Progenitor cell of endocrine pancreas (in vitro differentiated cells): ENCODE results near the gene COMP. TPM values are rescaled to one million over a fixed set of nuclear protein-coding genes. Genes with fewer than 3 reads are reported as not detected.

Experiments used
- DNase-seq: peaks from one replicate; pipeline ENCODE4 v3.0.0; 2021; ENCODE audit warnings: low spot score; ENCODE audit not compliant: unreplicated experiment
- H3K27ac Mint-ChIP-seq: 2 replicates; pipeline ENCODE4 v1.8.0; 2021; ENCODE audit warnings: mild to moderate bottlenecking, moderate library complexity, mixed read lengths
- H3K27me3 Mint-ChIP-seq: 2 replicates; pipeline ENCODE4 v1.8.0; 2021; ENCODE audit warnings: mixed read lengths
- H3K36me3 Mint-ChIP-seq: 2 replicates; pipeline ENCODE4 v1.8.0; 2022; ENCODE audit warnings: mixed read lengths; ENCODE audit not compliant: insufficient read depth
- H3K4me1 Mint-ChIP-seq: 2 replicates; pipeline ENCODE4 v1.8.0; 2021; ENCODE audit warnings: low read depth, mixed read lengths
- H3K4me3 Mint-ChIP-seq: 2 replicates; pipeline ENCODE4 v1.8.0; 2021; ENCODE audit warnings: low read depth, mild to moderate bottlenecking, moderate library complexity, mixed read lengths
- H3K9me3 Mint-ChIP-seq: 2 replicates; pipeline ENCODE4 v1.8.0; 2021; ENCODE audit warnings: low read depth, mixed read lengths
- CTCF ChIP-seq: fragments of 200-600 bp; sonication (generic); IDR thresholded peaks from one replicate; pipeline ENCODE4 v1.5.0; 2021; ENCODE audit warnings: antibody characterized with exemption, mild to moderate bottlenecking; ENCODE audit not compliant: unreplicated experiment
- total RNA-seq: library from RNA; stranded (reverse); gene quantifications from 2 replicates; pipeline ENCODE4 v1.2.1, GENCODE V29; 2021

Gene COMP
- total RNA-seq, 1 donor from 2014 or later, result 0.24 TPM

DNA sequence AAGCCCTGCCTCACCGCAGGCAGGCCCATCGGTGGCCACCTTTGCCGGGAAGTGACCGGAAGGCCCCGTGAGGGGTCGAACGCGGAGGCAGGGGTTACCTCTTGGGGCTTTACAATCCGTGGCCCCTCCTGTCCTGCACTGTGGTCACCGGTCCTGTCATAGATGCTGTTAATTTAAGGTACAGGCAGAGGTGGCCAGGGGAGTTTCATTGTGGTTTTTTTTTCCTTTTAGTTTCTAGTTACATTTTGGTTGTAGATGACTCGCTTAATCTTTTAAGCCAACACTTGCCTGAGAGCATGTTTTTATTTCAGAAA is 13.1 kb downstream of the COMP start:
- no peak for DNase-seq

GRCh38 chr19:18777301-18778075 is 13.6 kb downstream of the COMP start:
- Mint-ChIP-seq H3K9me3 (no peaks in the 10 kb centered on the region), H3K27ac (no peak overlapping the region), H3K36me3 (no peaks in the 10 kb centered on the region), H3K4me1 (no peaks in the 10 kb centered on the region), H3K4me3 (no peak overlapping the region), H3K27me3 (peaks cover 8% of the 10 kb centered on the region)
- no peak for DNase-seq
- no peak for TF ChIP-seq CTCF

More for the DNA sequence above, 13.1 kb downstream of the COMP start:
- no peak for TF ChIP-seq CTCF
- no peaks in the 10 kb centered on the region for H3K4me1 Mint-ChIP-seq
- peaks cover 8% of the 10 kb centered on the region for H3K27me3 Mint-ChIP-seq
- H3K27ac Mint-ChIP-seq, result no peak overlapping the region
- no peak overlapping the region for H3K4me3 Mint-ChIP-seq
- no peaks in the 10 kb centered on the region for H3K9me3 Mint-ChIP-seq
- H3K36me3 Mint-ChIP-seq, result no peaks in the 10 kb centered on the region

- no peak for TF ChIP-seq CTCF
- Mint-ChIP-seq H3K27me3 (peaks cover 8% of the 10 kb centered on the region), H3K4me3 (no peak overlapping the region), H3K9me3 (no peaks in the 10 kb centered on the region), H3K27ac (no peak overlapping the region), H3K4me1 (no peaks in the 10 kb centered on the region), H3K36me3 (no peaks in the 10 kb centered on the region)
- DNase-seq, result no peak
These were observed 14.4 kb downstream of the COMP start for GRCh38 chr19:18776736-18777135.

DNA sequence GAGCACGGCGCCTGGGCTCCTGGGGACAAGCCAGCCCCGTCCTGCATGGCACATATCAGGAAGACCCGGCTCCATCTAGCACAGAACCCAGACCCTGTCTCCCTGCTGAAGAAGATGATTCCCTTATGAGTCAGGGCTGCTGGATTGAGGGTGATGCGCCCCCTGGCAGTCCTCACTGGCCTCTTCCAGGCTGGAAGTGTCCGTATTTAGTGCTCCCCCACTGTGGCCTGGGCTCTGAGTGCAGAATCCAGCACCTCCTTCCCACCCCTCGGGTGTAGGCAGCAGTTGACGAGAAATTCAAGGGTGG is 14.9 kb downstream of the COMP start:
- no peak overlapping the region for H3K4me3 Mint-ChIP-seq

DNA sequence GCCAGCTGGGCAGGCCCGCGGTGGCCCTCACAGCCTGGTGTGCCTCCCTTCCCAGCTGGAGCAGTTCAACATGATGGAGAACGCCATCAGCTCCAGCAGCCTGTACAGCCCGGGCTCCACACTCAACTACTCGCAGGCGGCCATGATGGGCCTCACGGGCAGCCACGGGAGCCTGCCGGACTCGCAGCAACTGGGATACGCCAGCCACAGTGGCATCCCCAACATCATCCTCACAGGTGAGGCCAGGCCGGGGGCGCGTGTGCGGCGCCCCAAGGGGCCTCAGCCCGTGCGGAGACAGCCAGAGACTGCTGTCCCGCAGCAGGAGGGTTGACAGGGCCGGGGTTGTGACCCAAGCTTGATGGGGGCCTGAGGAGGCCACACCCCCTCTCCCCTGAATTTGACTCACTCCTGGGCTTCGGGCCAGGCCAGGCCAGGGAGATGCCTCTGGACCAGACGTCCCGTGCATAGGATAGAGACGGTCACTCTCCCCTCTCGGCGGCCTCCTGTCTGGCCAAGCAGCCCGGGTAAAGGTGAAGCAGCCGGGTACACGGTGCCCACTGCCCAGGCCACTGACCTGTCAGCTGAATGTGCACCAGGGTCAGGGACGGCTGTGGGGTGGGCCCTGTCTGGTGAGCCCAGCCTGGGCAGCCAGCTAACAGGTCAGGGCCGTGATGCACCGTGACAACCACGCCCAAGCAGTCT is 15.4 kb downstream of the COMP start:
- Mint-ChIP-seq H3K4me1 (no peaks in the 10 kb centered on the region), H3K27me3 (peaks cover 8% of the 10 kb centered on the region), H3K9me3 (no peaks in the 10 kb centered on the region), H3K27ac (no peak overlapping the region), H3K4me3 (no peak overlapping the region), H3K36me3 (no peaks in the 10 kb centered on the region)
- no peak for TF ChIP-seq CTCF
- DNase-seq, result no peak

More for the DNA sequence above, 14.9 kb downstream of the COMP start:
- DNase-seq, result no peak
- peaks cover 8% of the 10 kb centered on the region for H3K27me3 Mint-ChIP-seq
- H3K4me1 Mint-ChIP-seq, result no peaks in the 10 kb centered on the region
- no peak overlapping the region for H3K27ac Mint-ChIP-seq
- no peaks in the 10 kb centered on the region for H3K9me3 Mint-ChIP-seq
- TF ChIP-seq CTCF, result no peak
- no peaks in the 10 kb centered on the region for H3K36me3 Mint-ChIP-seq
